OCI-LY7 (cell line): ENCODE data around the gene ESYT2. TPM values are rescaled to one million over a fixed set of nuclear protein-coding genes. Genes with fewer than 3 reads are reported as not detected.

Experiments
- BruUV-seq: library from RNA; stranded (reverse); fragments of 400-500 nt; replicated peaks from 2 replicates; lab custom pipeline; 2021; lab: Mats Ljungman, UMichigan
- CTCF ChIA-PET: fragments of 300-600 bp; sonication (Branson Sonifier 250); formaldehyde crosslinking; loops from one replicate; lab custom pipeline; 2022; ENCODE audit warnings: antibody characterized with exemption; ENCODE audit not compliant: unreplicated experiment; lab: Charles Lee
- POLR2A ChIA-PET: fragments of 300-600 bp; sonication (Branson Sonifier 250); formaldehyde crosslinking; loops from one replicate; lab custom pipeline; 2022; ENCODE audit warnings: antibody characterized with exemption; lab: Charles Lee
- DNase-seq: peaks from one replicate; pipeline ENCODE4 v3.0.0-alpha.2; 2015; ENCODE audit warnings: low spot score
- H2AFZ ChIP-seq: fragments of 200-600 bp; sonication (generic), shearing (Covaris generic); 2 replicates; pipeline ENCODE4 v1.6.1; 2014; ENCODE audit warnings: mild to moderate bottlenecking, antibody characterized with exemption, low read length, moderate library complexity
- H3K27ac ChIP-seq: fragments of 200-600 bp; sonication (generic); 2 replicates; pipeline ENCODE4 v1.5.1; 2014; ENCODE audit warnings: mixed run types, low read depth, mild to moderate bottlenecking, moderate library complexity, low read length, inconsistent platforms; ENCODE audit not compliant: poor library complexity, severe bottlenecking
- H3K36me3 ChIP-seq: fragments of 200-600 bp; sonication (generic); 2 replicates; pipeline ENCODE4 v1.6.1; 2014; ENCODE audit warnings: mild to moderate bottlenecking, antibody characterized with exemption, low read length, moderate library complexity, mixed read lengths; ENCODE audit not compliant: insufficient read depth
- H3K4me1 ChIP-seq: fragments of 200-600 bp; sonication (generic); 2 replicates; pipeline ENCODE4 v1.5.1; 2014; ENCODE audit warnings: mild to moderate bottlenecking, low read length; ENCODE audit not compliant: insufficient read depth, poor library complexity, severe bottlenecking
- H3K4me2 ChIP-seq: fragments of 200-600 bp; sonication (generic); 2 replicates; pipeline ENCODE4 v1.6.1; 2014; ENCODE audit warnings: mild to moderate bottlenecking, low read length
- H3K4me3 ChIP-seq: fragments of 200-600 bp; sonication (generic); 2 replicates; pipeline ENCODE4 v1.5.1; 2014; ENCODE audit warnings: mild to moderate bottlenecking, low read depth, low read length; ENCODE audit not compliant: poor library complexity, severe bottlenecking
- H3K79me2 ChIP-seq: fragments of 200-600 bp; sonication (generic); 2 replicates; pipeline ENCODE4 v1.6.1; 2016; ENCODE audit warnings: low read depth, mild to moderate bottlenecking, low read length, moderate library complexity, mixed read lengths; ENCODE audit not compliant: insufficient read depth
- H3K9me2 ChIP-seq: fragments of 200-600 bp; sonication (generic); 2 replicates; pipeline ENCODE4 v1.6.1; 2016; ENCODE audit warnings: mild to moderate bottlenecking, low read length, mixed read lengths; ENCODE audit not compliant: insufficient read depth
- H3K9me3 ChIP-seq: fragments of 200-600 bp; sonication (generic); 2 replicates; pipeline ENCODE4 v1.6.1; 2014; ENCODE audit warnings: mild to moderate bottlenecking, mixed run types, low read length, mixed read lengths
- H4K20me1 ChIP-seq: fragments of 200-600 bp; sonication (generic); 2 replicates; pipeline ENCODE4 v1.6.1; 2014; ENCODE audit warnings: mild to moderate bottlenecking, antibody characterized with exemption, low read length, moderate library complexity, mixed read lengths; ENCODE audit not compliant: insufficient read depth
- EZH2phosphoT487 ChIP-seq: fragments of 200-600 bp; sonication (generic); IDR thresholded peaks from 2 replicates; pipeline ENCODE4 v1.6.1; 2018; ENCODE audit warnings: low read depth, borderline replicate concordance, mild to moderate bottlenecking, mixed run types, antibody characterized with exemption, low read length, moderate library complexity, mixed read lengths
- intact Hi-C: fragments of 100-400 bp; cut with micrococcal nuclease; formaldehyde crosslinking; loops from one replicate; pipeline ENCODE4 v1.10.0; 2022; ENCODE audit not compliant: unreplicated experiment
- total RNA-seq, 2 experiments: library from RNA; depleted of rRNA in 1 of 2; stranded (reverse); fragments of >200 nt in 1 of 2; shearing (Covaris generic) in 1 of 2; gene quantifications; 2 replicates each; pipeline ENCODE4 v1.2.3, GENCODE V29; 2014 to 2022
- TF ChIP-seq, protein P1 (sequence below): fragments of 200-600 bp; sonication (generic); conservative IDR thresholded peaks from 2 replicates; pipeline ENCODE4 v1.5.1; 2014; ENCODE audit warnings: mild to moderate bottlenecking, antibody characterized with exemption, low read length, moderate library complexity, mixed read lengths

ESYT2 gene
- total RNA-seq, 2 experiments from 2014 or later, result 24.2 to 33.7 TPM

GRCh38 chr7:158751751-158752150 is 77.6 kb downstream of the ESYT2 start:
- Histone ChIP-seq H3K4me3 (no peak overlapping the region), H3K9me2 (no peaks in the 10 kb centered on the region), H3K27ac (no peak overlapping the region), H3K36me3 (0 out of 2 replicates have a peak, but pooled peaks cover 7% of the 10 kb centered on the region), H3K9me3 (no peaks in the 10 kb centered on the region), H4K20me1 (no peaks in the 10 kb centered on the region), H2AFZ (no peak overlapping the region), H3K4me1 (no peaks in the 10 kb centered on the region), H3K79me2 (no peaks in the 10 kb centered on the region), H3K4me2 (no peak overlapping the region)
- POLR2A ChIA-PET, result no interaction called here
- intact Hi-C loops, result no loop called here
- BruUV-seq, result no TSS peak
- CTCF ChIA-PET, result no interaction called here
- no peak for DNase-seq
- TF ChIP-seq, protein P1, sequence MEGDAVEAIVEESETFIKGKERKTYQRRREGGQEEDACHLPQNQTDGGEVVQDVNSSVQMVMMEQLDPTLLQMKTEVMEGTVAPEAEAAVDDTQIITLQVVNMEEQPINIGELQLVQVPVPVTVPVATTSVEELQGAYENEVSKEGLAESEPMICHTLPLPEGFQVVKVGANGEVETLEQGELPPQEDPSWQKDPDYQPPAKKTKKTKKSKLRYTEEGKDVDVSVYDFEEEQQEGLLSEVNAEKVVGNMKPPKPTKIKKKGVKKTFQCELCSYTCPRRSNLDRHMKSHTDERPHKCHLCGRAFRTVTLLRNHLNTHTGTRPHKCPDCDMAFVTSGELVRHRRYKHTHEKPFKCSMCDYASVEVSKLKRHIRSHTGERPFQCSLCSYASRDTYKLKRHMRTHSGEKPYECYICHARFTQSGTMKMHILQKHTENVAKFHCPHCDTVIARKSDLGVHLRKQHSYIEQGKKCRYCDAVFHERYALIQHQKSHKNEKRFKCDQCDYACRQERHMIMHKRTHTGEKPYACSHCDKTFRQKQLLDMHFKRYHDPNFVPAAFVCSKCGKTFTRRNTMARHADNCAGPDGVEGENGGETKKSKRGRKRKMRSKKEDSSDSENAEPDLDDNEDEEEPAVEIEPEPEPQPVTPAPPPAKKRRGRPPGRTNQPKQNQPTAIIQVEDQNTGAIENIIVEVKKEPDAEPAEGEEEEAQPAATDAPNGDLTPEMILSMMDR, result no peak
- TF ChIP-seq EZH2phosphoT487, result no peak

- no peak overlapping the region for H2AFZ ChIP-seq
- DNase-seq, result no peak
- H4K20me1 ChIP-seq, result no peaks in the 10 kb centered on the region
- 0 out of 2 replicates have a peak, but pooled peaks cover 7% of the 10 kb centered on the region for H3K36me3 ChIP-seq
- TF ChIP-seq, protein P1, result no peak
- no peak overlapping the region for H3K27ac ChIP-seq
- ChIA-PET POLR2A (interaction anchor here (1.0 kb wide), 1 partner anchor 20 kb away, joined by 3 read pairs; no protein-coding TSS in a partner anchor), CTCF (no interaction called here)
- intact Hi-C loops, result no loop called here
- BruUV-seq, result no TSS peak
- no peaks in the 10 kb centered on the region for H3K79me2 ChIP-seq
- no peaks in the 10 kb centered on the region for H3K9me3 ChIP-seq
- no peaks in the 10 kb centered on the region for H3K9me2 ChIP-seq
- H3K4me2 ChIP-seq, result no peak overlapping the region
- no peaks in the 10 kb centered on the region for H3K4me1 ChIP-seq
- no peak overlapping the region for H3K4me3 ChIP-seq
These were observed 78.1 kb downstream of the ESYT2 start for GRCh38 chr7:158751199-158751598.

GRCh38 chr7:158750702-158751101 is 78.6 kb downstream of the ESYT2 start:
- Histone ChIP-seq H3K4me2 (no peak overlapping the region), H3K4me3 (no peak overlapping the region), H3K4me1 (no peaks in the 10 kb centered on the region), H3K36me3 (0 out of 2 replicates have a peak, but pooled peaks cover 7% of the 10 kb centered on the region), H3K9me2 (no peaks in the 10 kb centered on the region), H2AFZ (no peak overlapping the region), H3K9me3 (no peaks in the 10 kb centered on the region), H4K20me1 (no peaks in the 10 kb centered on the region), H3K79me2 (no peaks in the 10 kb centered on the region), H3K27ac (no peak overlapping the region)
- POLR2A ChIA-PET, result interaction anchor here (1.0 kb wide), 1 partner anchor 20 kb away, joined by 3 read pairs; no protein-coding TSS in a partner anchor
- CTCF ChIA-PET, result no interaction called here
- TF ChIP-seq, protein P1, result no peak
- TF ChIP-seq EZH2phosphoT487, result no peak
- DNase-seq, result no peak
- intact Hi-C loops, result no loop called here
- no TSS peak for BruUV-seq
